Endothelial cell of umbilical vein (primary cell): Measurements from ENCODE around the gene LRRN4. TPM values are rescaled to one million over a fixed set of nuclear protein-coding genes. Genes with fewer than 3 reads are reported as not detected.

Experiments
- BruUV-seq: library from RNA; stranded (reverse); fragments of 400-500 nt; replicated peaks from 2 replicates; lab custom pipeline; 2021; lab: Mats Ljungman, UMichigan
- CTCF ChIA-PET: fragments of 300-600, 350-600 bp; sonication (Branson Sonifier 250); formaldehyde crosslinking; loops from one replicate; lab custom pipeline; 2021; ENCODE audit warnings: antibody characterized with exemption, inconsistent platforms; lab: Charles Lee
- POLR2A ChIA-PET: fragments of 300-600, 350-600 bp; sonication (Branson Sonifier 250); formaldehyde crosslinking; loops from one replicate; lab custom pipeline; 2021; ENCODE audit warnings: antibody characterized with exemption, inconsistent platforms; lab: Charles Lee
- DNase-seq: peaks from one replicate; pipeline ENCODE4 v3.0.0-alpha.2; 2011; ENCODE audit warnings: low read depth, low spot score
- FAIRE-seq: peaks from 2 replicates; lab custom pipeline; 2011; peaks lifted over from hg19 to GRCh38; lab: Jason Lieb, UNC
- H2AFZ ChIP-seq: 2 replicates; pipeline ENCODE4 v1.6.0; 2012; ENCODE audit warnings: low read depth, low read length, control low read depth, inconsistent platforms
- H3K27ac ChIP-seq: 2 replicates; pipeline ENCODE4 v1.5.1; 2011; ENCODE audit warnings: low read depth, mild to moderate bottlenecking, control low read depth, low read length, moderate library complexity; ENCODE audit not compliant: insufficient read depth
- H3K27me3 ChIP-seq, 2 experiments: 2 replicates each; pipeline versions ENCODE4 v1.6.0 to v1.6.1; 2011; ENCODE audit warnings: low read length in 2 of 2, mixed read lengths in 1 of 2; ENCODE audit not compliant: control insufficient read depth in 2 of 2, insufficient read depth in 2 of 2
- H3K36me3 ChIP-seq, 2 experiments: 2 replicates in 1 of 2; 3 replicates in 1 of 2; pipeline ENCODE4 v1.5.1; 2011; ENCODE audit warnings: low read length in 2 of 2, mild to moderate bottlenecking in 1 of 2, moderate library complexity in 1 of 2; ENCODE audit not compliant: control insufficient read depth in 2 of 2, insufficient read depth in 2 of 2; ENCODE audit errors: extremely low read depth in 1 of 2
- H3K4me1 ChIP-seq: 3 replicates; pipeline ENCODE4 v1.5.1; 2011; ENCODE audit warnings: mild to moderate bottlenecking, low read length; ENCODE audit not compliant: control insufficient read depth, insufficient read depth; ENCODE audit errors: extremely low read depth
- H3K4me2 ChIP-seq: 2 replicates; pipeline ENCODE4 v1.6.1; 2011; ENCODE audit warnings: low read length, control low read depth, mixed read lengths; ENCODE audit not compliant: insufficient read depth
- H3K4me3 ChIP-seq, 3 experiments: fragments of 200-600 bp in 1 of 3; sonication (generic), shearing (Covaris generic) in 1 of 3; replicated peaks in 1 of 3; 2 replicates each; pipeline ENCODE4 v1.5.1; 2011 to 2016; ENCODE audit warnings: control low read depth in 3 of 3, low read length in 3 of 3, mild to moderate bottlenecking in 2 of 3, inconsistent platforms in 1 of 3, low read depth in 1 of 3, moderate library complexity in 1 of 3; ENCODE audit not compliant: insufficient read depth in 1 of 3
- H3K79me2 ChIP-seq: 2 replicates; pipeline ENCODE4 v1.6.0; 2012; ENCODE audit warnings: low read length, inconsistent platforms; ENCODE audit not compliant: control insufficient read depth, insufficient read depth
- H3K9ac ChIP-seq: replicated peaks from 2 replicates; pipeline ENCODE3; 2011; ENCODE audit warnings: low read length, control low read depth; ENCODE audit not compliant: insufficient read depth; ENCODE audit errors: extremely low read depth
- H3K9me1 ChIP-seq: replicated peaks from 3 replicates; pipeline ENCODE4 v1.6.0; 2011; ENCODE audit warnings: mild to moderate bottlenecking, low read length; ENCODE audit not compliant: control insufficient read depth, insufficient read depth; ENCODE audit errors: extremely low read depth
- H3K9me3 ChIP-seq: replicated peaks from 2 replicates; pipeline ENCODE4 v1.5.1; 2012; ENCODE audit warnings: low read length, inconsistent platforms; ENCODE audit not compliant: control insufficient read depth, insufficient read depth
- H4K20me1 ChIP-seq: replicated peaks from 2 replicates; pipeline ENCODE3; 2011; ENCODE audit warnings: mild to moderate bottlenecking, low read length; ENCODE audit not compliant: control insufficient read depth, insufficient read depth; ENCODE audit errors: extremely low read depth
- CTCF ChIP-seq, 2 donors: IDR thresholded peaks; 1 replicate in 1 of 2; 2 replicates in 1 of 2; pipeline ENCODE4 v1.5.1; 2011; ENCODE audit warnings: low read length in 2 of 2, mild to moderate bottlenecking in 2 of 2, moderate library complexity in 2 of 2, control low read depth in 1 of 2, inconsistent platforms in 1 of 2, low read depth in 1 of 2; ENCODE audit not compliant: insufficient read depth in 1 of 2; ENCODE audit errors: extremely low read depth in 1 of 2
- EZH2 ChIP-seq: IDR thresholded peaks from 2 replicates; pipeline ENCODE4 v1.6.1; 2012; ENCODE audit warnings: borderline replicate concordance, low read depth, mild to moderate bottlenecking, moderate library complexity, low read length, inconsistent platforms; ENCODE audit not compliant: severe bottlenecking
- FOS ChIP-seq: IDR thresholded peaks from 2 replicates; pipeline ENCODE4 v1.6.1; 2011; ENCODE audit warnings: mild to moderate bottlenecking, low read length, moderate library complexity, borderline replicate concordance; ENCODE audit not compliant: insufficient read depth
- GATA2 ChIP-seq: IDR thresholded peaks from 2 replicates; pipeline ENCODE4 v1.7.0; 2011; ENCODE audit warnings: low read depth, mild to moderate bottlenecking, moderate library complexity, mixed read lengths, low read length; ENCODE audit not compliant: insufficient read length, insufficient read depth
- JUN ChIP-seq: IDR thresholded peaks from 2 replicates; pipeline ENCODE4 v1.6.1; 2011; ENCODE audit warnings: borderline replicate concordance, low read depth; ENCODE audit not compliant: insufficient read length, insufficient read depth
- MAX ChIP-seq: IDR thresholded peaks from 2 replicates; pipeline ENCODE4 v1.6.1; 2011; ENCODE audit not compliant: insufficient read depth, insufficient read length
- MYC ChIP-seq: IDR thresholded peaks from one replicate; pipeline ENCODE4 v1.6.1; 2011; ENCODE audit warnings: mild to moderate bottlenecking, low read depth, low read length
- POLR2A ChIP-seq: IDR thresholded peaks from 2 replicates; pipeline ENCODE4 v1.6.1; 2012; ENCODE audit warnings: low read depth, mild to moderate bottlenecking, control low read depth, low read length
- POLR2AphosphoS5 ChIP-seq: IDR thresholded peaks from 2 replicates; pipeline ENCODE4 v1.6.1; 2012; ENCODE audit warnings: low read depth, mild to moderate bottlenecking, control low read depth, low read length, moderate library complexity; ENCODE audit not compliant: insufficient read depth
- dilution Hi-C: fragments of 300-500 bp; cut with MboI; formaldehyde crosslinking; loops from one replicate; pipeline ENCODE4 v1.15.0; 2019; ENCODE audit warnings: low sequenced_read_pairs; ENCODE audit not compliant: extremely low pct_ligation_motif_present
- intact Hi-C: fragments of 100-400 bp; cut with micrococcal nuclease; formaldehyde crosslinking; loops from one replicate; pipeline ENCODE4 v1.10.0; 2022
- polyA plus RNA-seq, 4 experiments: library from polyadenylated mRNA; depleted of rRNA in 3 of 4; stranded (reverse) in 3 of 4; unstranded in 1 of 4; fragments of >200 nt; gene quantifications; 2 replicates each; pipeline versions ENCODE4 v1.2.1 to v1.2.3, GENCODE V29; 2011 to 2012; ENCODE audit warnings: missing spikeins in 1 of 4
- total RNA-seq: library from RNA; stranded (reverse); gene quantifications from 2 replicates; pipeline ENCODE4 v1.2.3, GENCODE V29; 2021

The LRRN4 gene
- total and polyA plus RNA-seq, 2 donors (not counting 3 experiments of a cell fraction or from before 2014, with no cell fraction given) = not detected

- intact Hi-C loops = no loop called here
- BruUV-seq = no TSS peak
These were observed 40.2 kb upstream of the LRRN4 start for GRCh38 chr20:6094063-6094462.

More at GRCh38 chr20:6094063-6094462, 40.2 kb upstream of the LRRN4 start:
- H2AFZ ChIP-seq = no peak overlapping the region
- H3K4me2 ChIP-seq = no peak overlapping the region
- no peaks in the 10 kb centered on the region for H3K79me2 ChIP-seq
- H3K27ac ChIP-seq = no peak overlapping the region
- H4K20me1 ChIP-seq = no peaks in the 10 kb centered on the region
- no peaks in the 10 kb centered on the region for H3K4me1 ChIP-seq
- no peak overlapping the region for H3K9ac ChIP-seq
- H3K4me3 ChIP-seq = no peak overlapping the region
- ChIA-PET CTCF (no interaction called here), POLR2A (no interaction called here)
- FAIRE-seq (no peak), DNase-seq (no peak)
- H3K9me1 ChIP-seq = no peaks in the 10 kb centered on the region
- H3K36me3 ChIP-seq = no peaks in the 10 kb centered on the region
- no peaks in the 10 kb centered on the region for H3K9me3 ChIP-seq
- TF ChIP-seq POLR2A (no peak), GATA2 (no peak), CTCF (IDR thresholded peaks at IDR 0.05; ENCODE audit: extremely low read depth in 1 of 2, insufficient read depth in 1 of 2, low read depth in 1 of 2, low read length in 2 of 2) (no peak), MYC (no peak), JUN (no peak), MAX (no peak), POLR2AphosphoS5 (no peak), EZH2 (no peak), FOS (no peak)
- dilution Hi-C loops = no loop called here
- H3K27me3 ChIP-seq = no peaks in the 10 kb centered on the region
